Measurements from ENCODE around the gene TEDC2. TPM values are rescaled to one million over a fixed set of nuclear protein-coding genes. Genes with fewer than 3 reads are reported as not detected.
"Not testable (repeated sequence)": the region's sequence is repeated elsewhere in the genome, so short reads cannot be mapped to it uniquely, and the experiment has no call there.

TEDC2 gene
- total RNA-seq, 1 experiment from 2014 or later: 61.3 TPM

GRCh38 chr16:2437032-2437790, 22.7 kb upstream of the TEDC2 start:
- no peak for DNase-seq (ENCODE audit: low read depth)

GRCh38 chr16:2438121-2438520, 21.8 kb upstream of the TEDC2 start:
- no peak for DNase-seq (ENCODE audit: low read depth)

GRCh38 chr16:2439598-2439997, 20.3 kb upstream of the TEDC2 start:
- DNase-seq (ENCODE audit: low read depth): no peak

- DNase-seq (ENCODE audit: low read depth): not testable (repeated sequence)
Measured at GRCh38 chr16:2441143-2441804, 18.6 kb upstream of the TEDC2 start.

GRCh38 chr16:2443555-2443954, 16.4 kb upstream of the TEDC2 start:
- no peak for DNase-seq (ENCODE audit: low read depth)

GRCh38 chr16:2447920-2448583, 11.9 kb upstream of the TEDC2 start:
- no peak for DNase-seq (ENCODE audit: low read depth)

GRCh38 chr16:2449118-2449517, 10.8 kb upstream of the TEDC2 start:
- DNase-seq (ENCODE audit: low read depth): no peak

- DNase-seq (ENCODE audit: low read depth): no peak
Measured at GRCh38 chr16:2450535-2450934, 9.4 kb upstream of the TEDC2 start.

- DNase-seq (ENCODE audit: low read depth): no peak
Measured at GRCh38 chr16:2450975-2451381, 8.9 kb upstream of the TEDC2 start.

- no peak for DNase-seq (ENCODE audit: low read depth)
Measured at GRCh38 chr16:2451851-2452320, 8.0 kb upstream of the TEDC2 start.

GRCh38 chr16:2452650-2453049, 7.3 kb upstream of the TEDC2 start:
- no peak for DNase-seq (ENCODE audit: low read depth)

- DNase-seq (ENCODE audit: low read depth): no peak
Measured at GRCh38 chr16:2455081-2455845, 4.6 kb upstream of the TEDC2 start.

- no peak for DNase-seq (ENCODE audit: low read depth)
Measured at GRCh38 chr16:2456551-2457153, 3.3 kb upstream of the TEDC2 start.

GRCh38 chr16:2457267-2457666, 2.6 kb upstream of the TEDC2 start:
- DNase-seq (ENCODE audit: low read depth): no peak

GRCh38 chr16:2457946-2458345, 2.0 kb upstream of the TEDC2 start:
- DNase-seq (ENCODE audit: low read depth): no peak

GRCh38 chr16:2458887-2459646, 842 bp upstream of the TEDC2 start:
- no peak for DNase-seq (ENCODE audit: low read depth)

- no peak for DNase-seq (ENCODE audit: low read depth)
Measured at GRCh38 chr16:2460391-2460713, 443 bp downstream of the TEDC2 start.

- DNase-seq (ENCODE audit: low read depth): no peak
Measured at GRCh38 chr16:2460916-2461315, 1.0 kb downstream of the TEDC2 start.

- DNase-seq (ENCODE audit: low read depth): no peak
Measured at GRCh38 chr16:2462031-2462866, 2.3 kb downstream of the TEDC2 start.

- DNase-seq (ENCODE audit: low read depth): no peak
Measured at GRCh38 chr16:2464333-2464732, 4.4 kb downstream of the TEDC2 start.

Data from HT1080 (cell line).